ENCODE measurements around the gene MYLK4.

DNA sequence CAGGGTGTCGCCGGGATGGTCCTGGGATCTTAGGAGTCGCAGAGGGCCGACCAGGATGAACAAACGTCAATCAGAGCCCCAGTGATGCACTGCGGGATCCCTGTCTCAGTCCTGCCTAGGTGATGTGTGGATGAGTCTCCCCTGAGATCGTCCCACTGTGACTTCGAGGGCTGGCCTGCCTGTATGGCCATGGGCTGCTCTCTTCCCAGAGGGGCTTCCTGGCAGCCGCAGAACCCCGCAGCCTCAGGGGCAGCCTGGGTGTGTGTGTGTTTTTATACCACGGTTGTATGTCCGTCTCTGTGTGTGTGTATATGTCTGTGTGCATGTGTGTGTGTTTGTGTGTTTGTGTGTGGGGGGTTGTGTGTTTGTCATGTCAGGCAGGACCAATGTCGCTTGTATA, 111.6 kb downstream of the MYLK4 start:
- no peak for TF ChIP-seq POLR2A (IDR thresholded peaks at IDR 0.05; ENCODE audit: low read depth, low read length)
- TF ChIP-seq TAF1 (IDR thresholded peaks at IDR 0.05; ENCODE audit: borderline replicate concordance, low read depth, low read length), result no peak

Data from GM12892 (cell line).